ENCODE measurements around the gene IPCEF1.
A peak's percentile ranks its signal among the peaks of the same experiment; 100 is the strongest.
"Not testable (repeated sequence)": the region's sequence is repeated elsewhere in the genome, so short reads cannot be mapped to it uniquely, and the experiment has no call there.

IPCEF1 gene

GRCh38 chr6:154331750-154332149 lies 24.9 kb downstream of the IPCEF1 start:
- no peak for DNase-seq (ENCODE audit: low read depth)

GRCh38 chr6:154329350-154330170 lies 27.0 kb downstream of the IPCEF1 start:
- DNase-seq (ENCODE audit: low read depth): no peak

GRCh38 chr6:154327313-154327712 lies 29.3 kb downstream of the IPCEF1 start:
- DNase-seq (ENCODE audit: low read depth): not testable (repeated sequence)

GRCh38 chr6:154325142-154325541 lies 31.5 kb downstream of the IPCEF1 start:
- no peak for DNase-seq (ENCODE audit: low read depth)

GRCh38 chr6:154320181-154320580 lies 36.4 kb downstream of the IPCEF1 start:
- no peak for DNase-seq (ENCODE audit: low read depth)

GRCh38 chr6:154319231-154319858 lies 37.3 kb downstream of the IPCEF1 start:
- peak; percentile 89 for DNase-seq (ENCODE audit: low read depth)

GRCh38 chr6:154318721-154319120 lies 37.9 kb downstream of the IPCEF1 start:
- peak; percentile 41 for DNase-seq (ENCODE audit: low read depth)

GRCh38 chr6:154316131-154316530 lies 40.5 kb downstream of the IPCEF1 start:
- DNase-seq (ENCODE audit: low read depth): peak; percentile 16

GRCh38 chr6:154314084-154314483 lies 42.5 kb downstream of the IPCEF1 start:
- DNase-seq (ENCODE audit: low read depth): no peak

- DNase-seq (ENCODE audit: low read depth): no peak
Measured at GRCh38 chr6:154308986-154309385, 47.6 kb downstream of the IPCEF1 start.

- DNase-seq (ENCODE audit: low read depth): no peak
Measured at GRCh38 chr6:154307696-154308425, 48.7 kb downstream of the IPCEF1 start.

- not testable (repeated sequence) for DNase-seq (ENCODE audit: low read depth)
Measured at GRCh38 chr6:154307147-154307546, 49.5 kb downstream of the IPCEF1 start.

GRCh38 chr6:154306696-154307095 lies 49.9 kb downstream of the IPCEF1 start:
- DNase-seq (ENCODE audit: low read depth): no peak

- no peak for DNase-seq (ENCODE audit: low read depth)
Measured at GRCh38 chr6:154304191-154304590, 52.4 kb downstream of the IPCEF1 start.

GRCh38 chr6:154303642-154304041 lies 53.0 kb downstream of the IPCEF1 start:
- DNase-seq (ENCODE audit: low read depth): peak; percentile 60

- DNase-seq (ENCODE audit: low read depth): peak; percentile 87
Measured at GRCh38 chr6:154301839-154302752, 54.5 kb downstream of the IPCEF1 start.

- DNase-seq (ENCODE audit: low read depth): peak; percentile 32
Measured at GRCh38 chr6:154301086-154301625, 55.4 kb downstream of the IPCEF1 start.

GRCh38 chr6:154298297-154298696 lies 58.3 kb downstream of the IPCEF1 start:
- DNase-seq (ENCODE audit: low read depth): peak; percentile 49

- peak; percentile 60 for DNase-seq (ENCODE audit: low read depth)
Measured at GRCh38 chr6:154297721-154298120, 58.9 kb downstream of the IPCEF1 start.

- DNase-seq (ENCODE audit: low read depth): no peak
Measured at GRCh38 chr6:154297210-154297609, 59.4 kb downstream of the IPCEF1 start.

GRCh38 chr6:154295733-154296132 lies 60.9 kb downstream of the IPCEF1 start:
- DNase-seq (ENCODE audit: low read depth): no peak

Data from EH (cell line).